HG03139 (cell line): Measurements from ENCODE around the gene GRID2.
"Not testable (repeated sequence)": the region's sequence is repeated elsewhere in the genome, so short reads cannot be mapped to it uniquely, and the experiment has no call there.

Source experiments
- ATAC-seq: cut with Tn5 transposase; IDR thresholded peaks from one replicate; pipeline ENCODE4 v1.9.1; 2021; ENCODE audit not compliant: unreplicated experiment

The GRID2 gene

DNA sequence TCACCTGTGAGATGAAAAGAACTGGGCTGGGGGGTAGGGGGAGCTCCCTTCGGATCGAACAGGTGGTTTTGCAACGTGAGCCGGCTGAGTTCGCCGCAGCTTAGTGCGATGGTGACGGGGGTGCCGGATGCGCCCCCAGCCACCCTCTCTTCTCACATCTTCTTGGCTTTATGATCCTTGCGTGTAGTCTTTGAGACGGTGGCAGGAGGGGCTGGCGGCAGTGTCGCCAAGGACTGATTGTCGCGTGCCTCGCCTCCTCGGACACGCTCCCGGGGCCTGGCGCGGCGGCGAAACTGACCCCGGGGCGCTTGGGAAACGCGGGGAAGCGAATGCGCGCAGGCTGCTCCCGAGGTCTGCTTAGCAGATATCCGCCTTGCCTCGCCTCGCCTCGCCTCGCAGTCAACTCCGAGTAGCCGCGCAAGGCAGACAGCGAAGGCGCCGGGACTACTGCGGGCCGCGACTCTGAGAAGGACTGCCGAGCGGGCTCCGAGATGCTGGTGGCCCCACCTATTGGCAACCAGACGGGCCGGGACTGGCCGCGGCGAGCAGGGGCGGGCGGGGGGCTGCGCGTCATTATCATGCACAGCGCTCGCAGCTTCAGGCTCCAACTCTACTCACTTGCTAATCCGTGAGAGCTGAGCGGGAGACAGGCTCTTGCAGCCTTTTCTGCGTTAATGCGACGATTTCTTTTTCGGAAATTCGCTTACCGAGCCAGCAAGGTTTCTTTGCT lies 1.5 kb downstream of the GRID2 start:
- no peak for ATAC-seq

DNA sequence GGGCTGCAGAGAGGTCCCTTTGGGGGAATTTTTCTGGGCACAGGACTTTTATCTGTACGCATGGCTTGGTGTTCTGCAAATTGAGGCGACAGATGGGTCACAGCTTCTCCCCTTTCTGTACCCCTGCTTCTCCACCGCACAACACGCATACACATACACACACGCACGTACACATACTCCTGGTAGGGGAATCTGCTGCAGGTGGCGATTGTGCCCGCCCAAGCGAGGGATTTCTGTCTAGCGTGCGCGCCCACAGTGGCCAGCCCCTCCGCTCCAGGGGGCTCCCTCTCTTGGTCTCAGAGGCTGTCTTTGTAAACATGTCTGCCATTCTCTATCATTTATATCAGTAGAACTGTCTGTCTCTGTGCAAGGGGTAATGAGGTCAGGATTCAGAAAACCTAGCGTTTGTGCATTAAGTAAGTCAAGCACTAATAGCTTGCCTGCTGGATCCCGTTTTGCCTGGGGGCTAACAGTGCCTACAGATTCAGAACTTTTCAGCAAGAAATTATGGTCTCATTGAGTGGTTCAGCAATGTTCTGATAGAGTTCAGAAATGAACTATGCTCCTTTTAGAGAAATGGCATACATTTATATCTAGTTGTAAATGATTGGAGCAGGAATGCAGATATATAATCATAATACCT lies 2.2 kb downstream of the GRID2 start:
- no peak for ATAC-seq

DNA sequence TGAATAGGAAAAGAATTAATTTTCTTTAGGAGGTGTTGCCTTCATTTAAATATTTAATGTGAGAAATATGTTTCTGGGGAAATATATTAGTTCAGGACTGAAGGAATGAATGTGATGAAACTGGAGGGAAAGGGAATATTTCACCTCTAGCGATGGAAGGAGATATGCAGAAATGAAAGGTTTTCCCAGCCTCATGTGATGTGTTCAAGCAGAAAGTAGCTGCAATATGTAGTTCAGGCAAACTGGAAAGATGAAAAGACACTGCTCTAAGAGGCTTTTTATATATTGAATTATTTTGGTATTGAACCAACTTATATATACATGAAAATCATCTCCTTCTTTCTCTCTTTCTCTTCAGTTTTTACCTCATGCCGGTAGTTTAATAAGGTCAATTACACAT lies 3.4 kb downstream of the GRID2 start:
- no peak for ATAC-seq

- ATAC-seq = no peak
Measured at GRCh38 chr4:92307866-92308265, 4.1 kb downstream of the GRID2 start.

DNA sequence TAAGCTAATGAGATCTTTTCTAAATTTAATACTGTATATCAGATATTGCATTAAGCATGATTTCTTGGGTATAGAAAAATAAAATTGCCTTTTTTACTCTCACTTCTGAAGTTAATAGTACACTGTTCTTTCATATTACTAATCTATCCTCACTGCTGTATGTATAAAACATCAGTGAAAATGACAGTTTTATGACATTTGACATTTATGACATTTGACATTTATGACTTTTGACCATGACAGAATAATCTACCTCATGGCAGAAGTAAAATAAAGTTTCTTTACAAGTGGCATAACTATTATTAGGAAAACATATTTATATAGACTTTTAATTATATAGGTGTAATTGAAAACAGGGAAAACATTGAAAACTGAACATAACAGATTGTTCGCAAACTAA lies 13.3 kb downstream of the GRID2 start:
- ATAC-seq = no peak

DNA sequence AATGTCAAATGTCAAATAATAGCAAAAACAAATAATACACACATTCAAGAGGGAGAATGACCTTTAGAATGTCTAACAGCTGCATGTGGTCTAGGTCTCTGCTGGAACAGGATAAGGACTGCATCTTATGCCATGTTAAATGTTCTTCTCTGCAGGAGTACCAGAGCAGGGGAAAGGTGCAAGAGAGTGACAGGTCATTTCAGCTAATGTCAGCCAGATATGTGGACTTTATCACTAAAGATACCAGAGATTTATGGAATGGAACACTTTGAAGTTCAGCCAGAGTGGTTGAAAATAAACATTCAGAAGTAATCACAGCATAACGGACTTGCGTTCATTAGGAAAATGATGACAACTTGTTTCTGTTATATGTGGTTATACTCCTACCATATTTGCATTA lies 24.3 kb downstream of the GRID2 start:
- no peak for ATAC-seq

GRCh38 chr4:92333016-92333415 lies 29.2 kb downstream of the GRID2 start:
- no peak for ATAC-seq

GRCh38 chr4:92334716-92335350 lies 31.1 kb downstream of the GRID2 start:
- ATAC-seq = no peak

DNA sequence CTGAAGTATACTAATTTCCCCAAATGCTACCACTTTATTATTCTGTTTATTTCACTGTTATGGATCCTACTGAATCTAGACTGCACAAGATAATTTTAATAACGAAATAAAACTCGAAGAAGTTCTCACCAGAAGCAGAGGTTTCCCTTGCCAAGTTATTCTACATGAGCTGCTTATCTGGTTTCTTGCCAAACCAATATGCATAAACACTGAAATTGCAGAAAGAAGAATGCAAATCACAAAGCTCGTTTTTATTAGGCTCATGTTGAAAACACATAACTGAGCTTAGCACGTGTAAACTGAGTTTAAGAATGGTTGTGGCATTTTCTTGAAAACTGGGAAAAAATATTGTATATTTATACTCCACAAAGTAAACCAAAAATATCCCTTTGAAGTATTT lies 35.9 kb downstream of the GRID2 start:
- no peak for ATAC-seq

GRCh38 chr4:92344216-92344615 lies 40.5 kb downstream of the GRID2 start:
- no peak for ATAC-seq

- no peak for ATAC-seq
Measured at GRCh38 chr4:92346289-92346688, 42.5 kb downstream of the GRID2 start.

DNA sequence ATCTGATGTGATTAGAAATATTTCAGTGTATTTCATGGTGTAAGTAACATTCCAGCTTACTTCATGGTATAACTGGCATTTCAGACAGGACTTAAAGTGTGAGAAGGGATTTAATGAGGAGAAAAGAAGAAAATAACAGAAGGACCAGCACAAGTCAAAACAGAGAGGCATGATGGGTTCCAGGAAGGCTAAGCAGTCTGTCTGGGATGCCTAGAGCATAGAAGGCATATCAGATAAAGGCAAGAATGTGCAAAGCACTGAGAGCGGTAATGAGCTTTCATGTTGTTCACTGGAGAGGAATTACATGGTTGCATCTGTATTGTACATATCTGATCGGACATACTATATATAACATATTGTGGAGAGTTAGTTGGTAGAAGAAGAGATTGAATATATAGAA lies 54.2 kb downstream of the GRID2 start:
- no peak for ATAC-seq

DNA sequence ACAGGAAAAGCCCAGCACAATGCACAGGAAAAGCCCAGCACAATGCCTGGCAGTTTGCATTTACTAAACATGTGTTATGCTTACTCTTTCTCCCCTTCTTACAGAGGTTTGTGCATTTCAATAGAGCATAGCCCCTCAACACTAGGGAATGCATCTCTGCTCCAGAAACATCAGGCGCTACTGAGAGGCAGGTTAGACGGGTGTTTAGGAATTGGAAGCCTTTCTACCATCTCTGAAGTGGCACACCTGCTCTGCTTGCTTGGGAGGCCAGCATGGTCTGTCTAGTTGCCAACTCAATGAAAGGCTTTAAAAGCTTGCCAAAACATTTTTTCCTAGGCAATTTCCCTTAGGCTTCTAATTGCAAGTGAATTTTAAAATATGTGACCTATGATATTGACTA lies 55.7 kb downstream of the GRID2 start:
- ATAC-seq = no peak

- ATAC-seq = no peak
Measured at GRCh38 chr4:92362028-92362427, 58.3 kb downstream of the GRID2 start.

DNA sequence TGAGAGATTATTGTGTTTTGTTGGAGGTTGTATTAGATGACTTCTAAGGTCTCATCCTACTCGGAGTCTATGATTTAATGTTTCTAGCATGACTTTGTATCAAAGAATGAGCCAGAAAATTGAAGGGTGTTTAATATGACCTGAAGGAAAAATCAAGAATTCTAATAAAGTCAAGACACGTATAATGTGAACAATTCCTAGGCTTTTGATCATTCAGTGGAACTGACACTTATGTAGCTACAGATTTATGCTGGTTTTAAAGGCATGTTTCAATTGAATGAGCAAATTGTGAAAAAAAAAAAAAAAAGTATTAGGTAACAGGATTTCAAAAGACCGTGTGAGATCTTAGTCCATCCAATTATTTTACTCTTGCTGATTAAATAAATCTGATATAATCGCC lies 64.9 kb downstream of the GRID2 start:
- no peak for ATAC-seq

- no peak for ATAC-seq
Measured at GRCh38 chr4:92381616-92382015, 77.8 kb downstream of the GRID2 start.

DNA sequence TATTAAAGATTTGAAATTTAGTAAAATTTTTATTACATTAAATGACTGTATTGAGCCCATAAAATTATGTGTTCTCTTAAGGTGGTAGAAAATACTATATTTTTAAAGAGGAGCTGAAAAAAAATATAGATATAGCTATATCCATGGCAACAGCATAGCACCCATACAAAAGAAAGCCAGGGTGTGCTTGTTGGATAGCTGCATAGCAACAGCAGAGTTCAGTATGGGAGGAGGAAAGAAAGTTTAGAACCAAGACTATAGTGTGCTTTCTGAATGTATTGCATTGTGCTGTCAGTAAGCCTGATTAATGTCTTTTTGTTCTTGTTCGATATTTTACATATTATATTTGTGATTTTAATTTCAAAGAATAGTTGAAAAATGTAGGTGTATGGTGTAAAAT lies 78.4 kb downstream of the GRID2 start:
- no peak for ATAC-seq

DNA sequence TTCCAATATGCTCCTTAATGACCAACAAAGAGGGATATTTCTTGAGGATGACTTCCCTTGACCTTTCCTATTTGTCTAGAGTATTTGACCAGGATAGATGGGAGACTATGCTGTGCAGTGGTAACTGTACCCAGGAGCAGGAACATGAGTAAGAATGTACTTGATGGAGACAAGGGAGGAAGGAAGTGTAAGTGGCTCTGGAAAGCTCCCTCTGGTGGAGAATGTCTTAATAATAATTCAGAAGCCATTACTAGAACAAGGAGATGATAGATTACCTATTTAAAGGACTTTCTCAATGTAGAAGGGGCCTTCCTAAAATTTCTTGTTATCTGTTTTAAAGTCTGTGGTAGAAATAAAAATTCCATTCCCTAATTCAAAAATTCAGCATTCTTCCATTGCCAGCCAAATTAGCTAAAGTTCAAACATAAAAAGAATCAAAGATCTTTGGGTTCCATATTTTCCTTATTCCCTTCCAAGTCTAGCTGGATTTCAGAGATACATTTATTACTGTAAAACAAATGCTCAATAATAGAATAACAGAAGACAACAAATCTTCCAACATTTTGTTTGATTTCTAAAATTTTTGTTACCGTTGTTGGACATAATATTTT lies 83.8 kb downstream of the GRID2 start:
- no peak for ATAC-seq

- ATAC-seq = no peak
Measured at GRCh38 chr4:92399032-92399431, 95.3 kb downstream of the GRID2 start.

- not testable (repeated sequence) for ATAC-seq
Measured at GRCh38 chr4:92403525-92403924, 99.8 kb downstream of the GRID2 start.

DNA sequence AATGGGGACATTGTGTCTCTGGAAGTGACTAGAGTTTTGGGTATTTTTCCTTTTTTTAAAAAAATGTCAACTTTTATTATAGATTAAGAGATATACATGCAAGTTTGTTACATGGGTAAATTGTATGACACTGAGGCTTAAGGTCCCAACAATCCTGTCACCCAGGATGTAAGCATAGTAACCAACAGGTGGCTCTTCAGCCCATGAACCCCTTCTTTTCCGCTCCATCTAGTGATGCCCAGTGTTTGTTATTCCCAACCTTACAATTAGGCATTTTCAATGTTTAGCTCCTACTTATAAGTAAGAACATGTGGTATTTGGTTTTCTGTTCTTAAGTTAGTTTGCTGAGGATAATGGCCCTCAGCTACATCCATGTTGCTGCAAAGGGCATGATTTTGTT lies 102.7 kb downstream of the GRID2 start:
- ATAC-seq = no peak

DNA sequence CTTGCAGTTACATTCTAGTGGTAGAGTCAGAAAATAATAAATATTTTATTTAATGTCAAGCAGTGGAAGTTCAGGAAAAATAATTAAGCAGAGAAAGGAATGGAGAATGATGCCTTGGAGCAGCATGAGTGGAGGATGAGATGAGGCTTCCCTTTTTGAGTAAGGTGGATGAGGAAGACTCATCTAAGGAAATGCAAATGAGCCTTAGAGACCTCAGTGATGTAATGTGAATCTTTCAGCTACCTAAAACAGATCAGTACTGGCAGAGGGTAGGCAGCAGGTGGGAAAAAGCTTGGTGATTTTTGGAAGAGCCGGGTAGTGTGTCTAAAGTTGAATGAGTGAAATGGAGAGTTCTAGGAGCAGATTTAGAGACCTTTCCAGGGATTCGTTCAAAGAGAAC lies 118.2 kb downstream of the GRID2 start:
- ATAC-seq = no peak
